Natural killer cell (primary cell): ENCODE measurements around the gene SLIT1. TPM values are rescaled to one million over a fixed set of nuclear protein-coding genes. Genes with fewer than 3 reads are reported as not detected.

Source experiments
- ATAC-seq, 3 donors: fragments of 150-1000 bp in 2 of 3; fragments of 200-7000 bp in 1 of 3; cut with Tn5 transposase; 1 replicate in 1 of 3; 2 replicates in 2 of 3; pipeline ENCODE4 v1.10.0; 2021; ENCODE audit warnings: mild to moderate bottlenecking in 2 of 3, moderate library complexity in 2 of 3
- DNase-seq, 2 donors: peaks; one replicate each; pipeline versions ENCODE4 v3.0.0 to v3.0.0-alpha.2; 2013 to 2021; ENCODE audit warnings: mixed read lengths in 1 of 2
- H3K27ac ChIP-seq: one replicate; pipeline ENCODE4 v1.5.1; 2013; ENCODE audit warnings: mild to moderate bottlenecking, low read length
- H3K27me3 ChIP-seq: one replicate; pipeline ENCODE4 v1.6.1; 2013; ENCODE audit warnings: low read length; ENCODE audit not compliant: control insufficient read depth, insufficient read depth
- H3K36me3 ChIP-seq: one replicate; pipeline ENCODE4 v1.6.1; 2013; ENCODE audit warnings: low read length; ENCODE audit not compliant: control insufficient read depth, insufficient read depth
- H3K4me1 ChIP-seq: one replicate; pipeline ENCODE4 v1.6.1; 2013; ENCODE audit warnings: low read length; ENCODE audit not compliant: control insufficient read depth, insufficient read depth
- H3K4me3 ChIP-seq: one replicate; pipeline ENCODE4 v1.5.1; 2013; ENCODE audit warnings: low read length
- H3K9me3 ChIP-seq: one replicate; pipeline ENCODE4 v1.6.1; 2013; ENCODE audit warnings: low read length; ENCODE audit not compliant: control insufficient read depth, insufficient read depth
- H3K27ac Mint-ChIP-seq, 2 donors: one replicate each; pipeline ENCODE4 v1.8.0; 2022; ENCODE audit warnings: mild to moderate bottlenecking in 2 of 2, mixed read lengths in 2 of 2, moderate library complexity in 1 of 2
- H3K27me3 Mint-ChIP-seq, 2 donors: one replicate each; pipeline ENCODE4 v1.8.0; 2022; ENCODE audit warnings: low read depth in 2 of 2, mixed read lengths in 2 of 2
- H3K36me3 Mint-ChIP-seq: one replicate; pipeline ENCODE4 v1.8.0; 2022; ENCODE audit warnings: mixed read lengths
- H3K4me1 Mint-ChIP-seq, 2 donors: one replicate each; pipeline ENCODE4 v1.8.0; 2022; ENCODE audit warnings: mixed read lengths in 2 of 2
- H3K4me3 Mint-ChIP-seq: one replicate; pipeline ENCODE4 v1.8.0; 2022; ENCODE audit warnings: mild to moderate bottlenecking, moderate library complexity, mixed read lengths
- H3K9me3 Mint-ChIP-seq, 2 donors: one replicate each; pipeline ENCODE4 v1.8.0; 2022; ENCODE audit warnings: mixed read lengths in 2 of 2
- CTCF ChIP-seq: fragments of 200-600 bp; IDR thresholded peaks from one replicate; pipeline ENCODE4 v1.8.0; 2022; ENCODE audit warnings: antibody characterized with exemption
- WGBS: methylation state at CpG from one replicate; pipeline ENCODE4 v1.1.7; 2013; ENCODE audit warnings: missing lambda C conversion rate; ENCODE audit not compliant: insufficient coverage; 5-methylcytosine and 5-hydroxymethylcytosine counted together
- intact Hi-C: fragments of 100-400 bp; cut with micrococcal nuclease; formaldehyde crosslinking; loops from one replicate; pipeline ENCODE4 v1.14.2; 2022
- total RNA-seq, 4 donors: library from RNA; stranded (reverse); fragments of 120-200 nt in 1 of 4; gene quantifications; one replicate each; pipeline versions ENCODE4 v1.2.3 to v1.2.4, GENCODE V29; 2013 to 2022

The SLIT1 gene
- total RNA-seq, 3 donors from 2014 or later (not counting 1 experiment from before 2014, with no cell fraction given): 0.28 to 1.5 (median 1.1) TPM

- H3K4me1 ChIP-seq: no peaks in the 10 kb centered on the region
- WGBS: 79% methylated on average over 3 of the region's 3 CpGs
- H3K27me3 Mint-ChIP-seq: peaks cover 20 to 29% of the 10 kb centered on the region in 2 donors
- intact Hi-C loops: no loop called here
- no peak for DNase-seq
- no peaks in the 10 kb centered on the region for H3K9me3 Mint-ChIP-seq
- H3K36me3 ChIP-seq: no peaks in the 10 kb centered on the region
- H3K4me1 Mint-ChIP-seq: no peaks in the 10 kb centered on the region
- no peak overlapping the region for H3K4me3 ChIP-seq
- H3K9me3 ChIP-seq: no peaks in the 10 kb centered on the region
- ATAC-seq: no peak
- no peaks in the 10 kb centered on the region for H3K36me3 Mint-ChIP-seq
- no peak for TF ChIP-seq CTCF
- no peak overlapping the region for H3K4me3 Mint-ChIP-seq
- H3K27ac Mint-ChIP-seq: no peak overlapping the region
- no peak overlapping the region for H3K27ac ChIP-seq
- peaks cover 10% of the 10 kb centered on the region for H3K27me3 ChIP-seq
Measured at GRCh38 chr10:97079448-97079847, 106.3 kb downstream of the SLIT1 start.

GRCh38 chr10:97078938-97079445 lies 106.8 kb downstream of the SLIT1 start:
- no peak overlapping the region for H3K27ac Mint-ChIP-seq
- no peak overlapping the region for H3K4me3 Mint-ChIP-seq
- Histone ChIP-seq H3K9me3 (no peaks in the 10 kb centered on the region), H3K4me1 (no peaks in the 10 kb centered on the region), H3K27me3 (peaks cover 10% of the 10 kb centered on the region), H3K36me3 (no peaks in the 10 kb centered on the region), H3K27ac (no peak overlapping the region), H3K4me3 (no peak overlapping the region)
- DNase-seq: no peak
- no peaks in the 10 kb centered on the region for H3K9me3 Mint-ChIP-seq
- H3K27me3 Mint-ChIP-seq: peaks cover 21 to 30% of the 10 kb centered on the region in 2 donors
- intact Hi-C loops: no loop called here
- no peak for TF ChIP-seq CTCF
- no peaks in the 10 kb centered on the region for H3K4me1 Mint-ChIP-seq
- no peak for ATAC-seq
- H3K36me3 Mint-ChIP-seq: no peaks in the 10 kb centered on the region
- 65% methylated on average over 1 of the region's 2 CpGs for WGBS

- H3K9me3 Mint-ChIP-seq: no peaks in the 10 kb centered on the region
- no peaks in the 10 kb centered on the region for H3K4me1 Mint-ChIP-seq
- Histone ChIP-seq H3K36me3 (no peaks in the 10 kb centered on the region), H3K4me3 (no peak overlapping the region), H3K27ac (no peak overlapping the region), H3K4me1 (no peaks in the 10 kb centered on the region), H3K27me3 (peaks cover 10% of the 10 kb centered on the region), H3K9me3 (no peaks in the 10 kb centered on the region)
- no peak overlapping the region for H3K27ac Mint-ChIP-seq
- ATAC-seq (no peak), DNase-seq (no peak)
- H3K27me3 Mint-ChIP-seq: peaks cover 20 to 28% of the 10 kb centered on the region in 2 donors
- H3K36me3 Mint-ChIP-seq: no peaks in the 10 kb centered on the region
- TF ChIP-seq CTCF: no peak
- 76% methylated on average over 14 of the region's 14 CpGs for WGBS
- no peak overlapping the region for H3K4me3 Mint-ChIP-seq
- intact Hi-C loops: no loop called here
Measured at GRCh38 chr10:97078261-97078937, 107.4 kb downstream of the SLIT1 start.

- no peaks in the 10 kb centered on the region for H3K4me1 ChIP-seq
- Mint-ChIP-seq H3K4me3 (no peak overlapping the region), H3K4me1 (peaks cover 0 to 5% of the 10 kb centered on the region in 2 donors), H3K9me3 (no peaks in the 10 kb centered on the region), H3K27me3 (peaks cover 22 to 33% of the 10 kb centered on the region in 2 donors), H3K27ac (no peak overlapping the region), H3K36me3 (no peaks in the 10 kb centered on the region)
- TF ChIP-seq CTCF: no peak
- no peaks in the 10 kb centered on the region for H3K36me3 ChIP-seq
- 49% methylated on average over 6 of the region's 6 CpGs for WGBS
- ATAC-seq: no peak
- no peak for DNase-seq
- intact Hi-C loops: no loop called here
- no peaks in the 10 kb centered on the region for H3K9me3 ChIP-seq
- peaks cover 11% of the 10 kb centered on the region for H3K27me3 ChIP-seq
- H3K27ac ChIP-seq: no peak overlapping the region
- no peak overlapping the region for H3K4me3 ChIP-seq
Measured at GRCh38 chr10:97076781-97077180, 109.0 kb downstream of the SLIT1 start.
